GM10266 (cell line): Measurements from ENCODE around the gene AKT2.

Experiments used
- DNase-seq: peaks from one replicate; pipeline ENCODE4 v3.0.0; 2012; ENCODE audit errors: extremely low spot score
- TF ChIP-seq, protein P1 (sequence below): IDR thresholded peaks from 2 replicates; pipeline ENCODE4 v1.5.1; 2012; ENCODE audit warnings: mild to moderate bottlenecking, low read depth; ENCODE audit not compliant: control insufficient read depth, insufficient read depth; ENCODE audit errors: missing control alignments

AKT2 gene

DNA sequence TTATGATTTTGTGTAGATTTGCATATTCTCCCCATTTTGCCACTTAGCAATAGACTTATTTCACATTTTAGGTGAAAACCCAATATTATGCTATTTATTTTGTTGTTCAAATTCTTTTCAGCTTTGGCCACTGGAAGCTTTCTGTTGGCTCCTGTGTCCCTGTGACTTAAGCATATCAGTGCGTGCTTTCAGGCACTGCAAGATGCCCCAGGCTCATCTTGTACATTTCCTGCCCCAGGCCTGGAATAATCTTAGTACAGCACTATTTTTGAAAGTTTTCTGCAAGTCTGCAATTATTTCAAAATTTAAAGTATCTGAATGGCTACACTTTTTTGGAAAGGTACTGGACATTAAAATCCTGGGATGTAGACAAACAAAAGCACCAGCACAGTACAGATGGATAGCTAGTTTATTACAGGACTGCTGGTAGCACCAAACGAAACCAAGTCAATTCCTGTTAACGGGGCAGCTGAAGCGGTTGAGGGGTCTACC lies 55.2 kb downstream of the AKT2 start:
- TF ChIP-seq, protein P1, sequence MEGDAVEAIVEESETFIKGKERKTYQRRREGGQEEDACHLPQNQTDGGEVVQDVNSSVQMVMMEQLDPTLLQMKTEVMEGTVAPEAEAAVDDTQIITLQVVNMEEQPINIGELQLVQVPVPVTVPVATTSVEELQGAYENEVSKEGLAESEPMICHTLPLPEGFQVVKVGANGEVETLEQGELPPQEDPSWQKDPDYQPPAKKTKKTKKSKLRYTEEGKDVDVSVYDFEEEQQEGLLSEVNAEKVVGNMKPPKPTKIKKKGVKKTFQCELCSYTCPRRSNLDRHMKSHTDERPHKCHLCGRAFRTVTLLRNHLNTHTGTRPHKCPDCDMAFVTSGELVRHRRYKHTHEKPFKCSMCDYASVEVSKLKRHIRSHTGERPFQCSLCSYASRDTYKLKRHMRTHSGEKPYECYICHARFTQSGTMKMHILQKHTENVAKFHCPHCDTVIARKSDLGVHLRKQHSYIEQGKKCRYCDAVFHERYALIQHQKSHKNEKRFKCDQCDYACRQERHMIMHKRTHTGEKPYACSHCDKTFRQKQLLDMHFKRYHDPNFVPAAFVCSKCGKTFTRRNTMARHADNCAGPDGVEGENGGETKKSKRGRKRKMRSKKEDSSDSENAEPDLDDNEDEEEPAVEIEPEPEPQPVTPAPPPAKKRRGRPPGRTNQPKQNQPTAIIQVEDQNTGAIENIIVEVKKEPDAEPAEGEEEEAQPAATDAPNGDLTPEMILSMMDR = no peak
- DNase-seq = no peak

DNA sequence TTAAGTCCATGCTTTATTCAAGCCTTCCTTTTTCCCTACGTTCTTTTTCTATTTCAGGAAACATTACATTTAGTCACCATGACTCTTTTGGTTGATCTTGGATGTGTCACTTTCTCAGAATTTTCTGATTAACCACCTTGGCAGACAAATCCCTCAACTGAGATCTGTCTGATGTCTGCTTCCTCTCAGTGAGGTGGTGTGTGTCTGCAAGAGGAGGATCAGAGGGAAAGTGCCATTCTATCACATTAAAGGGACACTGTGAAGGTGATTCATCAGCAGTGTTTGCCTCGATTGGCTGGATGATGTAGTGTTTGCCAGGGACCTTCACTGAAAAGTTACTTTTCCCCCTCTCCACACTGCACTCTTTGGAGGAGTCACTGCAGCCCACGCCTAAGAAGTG lies 55.7 kb downstream of the AKT2 start:
- TF ChIP-seq, protein P1 = no peak
- DNase-seq = no peak

DNA sequence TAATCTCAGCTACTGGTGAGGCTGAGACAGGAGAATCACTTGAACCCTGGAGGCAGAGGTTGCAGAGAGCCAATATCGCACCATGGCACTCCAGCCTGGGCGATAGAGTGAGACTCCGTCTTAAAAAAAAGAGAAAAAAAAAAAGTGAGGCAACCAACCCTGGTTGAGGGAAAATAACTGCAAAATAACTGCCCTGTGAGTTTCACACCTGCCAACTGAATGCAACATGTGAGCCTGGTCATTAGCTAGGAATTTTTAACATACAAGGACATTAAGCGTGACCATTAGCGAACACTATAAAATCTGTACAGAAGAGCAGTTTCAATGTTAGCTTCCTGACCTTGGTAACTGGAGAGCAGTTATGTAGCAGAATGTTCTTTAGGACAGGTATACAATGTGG lies 56.3 kb downstream of the AKT2 start:
- DNase-seq = no peak
- TF ChIP-seq, protein P1 = no peak

DNA sequence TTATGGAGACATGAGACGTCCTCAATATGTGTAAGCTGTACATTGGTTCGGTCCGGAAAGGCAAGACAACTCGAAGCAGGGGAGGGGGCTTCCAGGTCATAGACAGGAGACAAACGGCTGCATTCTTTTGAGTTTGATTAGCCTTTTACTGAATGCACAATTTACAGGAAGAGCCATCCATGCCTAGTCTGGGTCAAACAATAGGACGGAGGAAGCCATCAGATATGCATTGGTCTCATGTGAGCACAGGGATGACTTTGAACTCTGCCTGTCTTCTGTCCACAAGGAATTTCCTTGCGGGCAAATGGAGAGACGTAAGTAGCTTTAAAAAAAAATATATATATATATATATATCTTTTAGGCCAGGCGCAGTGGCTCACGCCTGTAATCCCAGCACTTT lies 56.8 kb downstream of the AKT2 start:
- TF ChIP-seq, protein P1 = no peak
- DNase-seq = no peak

DNA sequence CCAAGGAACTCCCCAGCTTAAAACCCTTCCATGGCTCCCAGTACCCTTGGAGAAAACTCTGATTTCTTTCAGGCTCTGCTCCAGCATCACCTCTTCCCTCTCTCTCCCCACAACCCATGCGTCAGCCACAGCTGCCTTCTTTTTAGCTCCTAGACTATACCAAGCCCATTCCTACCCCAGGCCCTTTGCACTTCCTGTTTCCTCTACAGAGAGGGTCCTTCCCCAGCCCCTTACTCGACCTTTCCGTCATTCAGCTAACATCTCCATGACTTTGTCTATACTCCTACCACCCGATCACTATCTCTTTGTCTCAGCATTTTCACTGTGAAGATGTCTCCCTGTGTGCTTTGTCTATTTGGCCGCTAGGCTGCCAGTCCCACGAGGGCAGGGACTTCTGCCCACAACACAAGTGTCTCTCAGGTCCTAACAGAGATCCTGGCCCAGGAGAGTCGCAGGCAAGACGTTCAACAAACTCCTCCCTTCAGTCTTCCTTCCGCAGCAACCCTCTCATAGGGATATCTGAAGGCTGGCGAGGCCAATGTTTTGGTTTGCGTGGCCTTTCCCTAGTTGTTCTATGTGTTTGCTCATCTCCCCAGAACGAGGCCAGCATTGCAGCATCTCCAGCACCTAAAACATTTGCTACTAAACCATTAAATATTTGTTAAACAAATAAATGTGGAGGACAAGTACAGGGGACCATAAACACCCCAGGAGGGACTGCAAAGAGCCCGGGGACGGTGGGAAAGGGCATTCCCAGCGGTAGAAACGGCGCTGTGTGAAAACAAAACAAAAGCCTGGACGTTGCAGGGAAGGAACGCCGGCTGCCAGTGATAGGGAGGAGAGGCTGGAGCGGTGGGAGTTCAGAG lies 59.5 kb downstream of the AKT2 start:
- TF ChIP-seq, protein P1 = no peak
- DNase-seq = no peak

- no peak for DNase-seq
- TF ChIP-seq, protein P1 = no peak
These were observed 60.6 kb downstream of the AKT2 start for GRCh38 chr19:40224342-40225150.
